Dedifferentiated amniotic fluid mesenchymal stem cell (primary cell): Measurements from ENCODE around the gene ITPK1.
A peak's percentile ranks its signal among the peaks of the same experiment; 100 is the strongest.

Experiments used
- DNase-seq: peaks from one replicate; pipeline ENCODE4 v3.0.0-alpha.2; 2016; ENCODE audit errors: extremely low spot score

Gene ITPK1

DNA sequence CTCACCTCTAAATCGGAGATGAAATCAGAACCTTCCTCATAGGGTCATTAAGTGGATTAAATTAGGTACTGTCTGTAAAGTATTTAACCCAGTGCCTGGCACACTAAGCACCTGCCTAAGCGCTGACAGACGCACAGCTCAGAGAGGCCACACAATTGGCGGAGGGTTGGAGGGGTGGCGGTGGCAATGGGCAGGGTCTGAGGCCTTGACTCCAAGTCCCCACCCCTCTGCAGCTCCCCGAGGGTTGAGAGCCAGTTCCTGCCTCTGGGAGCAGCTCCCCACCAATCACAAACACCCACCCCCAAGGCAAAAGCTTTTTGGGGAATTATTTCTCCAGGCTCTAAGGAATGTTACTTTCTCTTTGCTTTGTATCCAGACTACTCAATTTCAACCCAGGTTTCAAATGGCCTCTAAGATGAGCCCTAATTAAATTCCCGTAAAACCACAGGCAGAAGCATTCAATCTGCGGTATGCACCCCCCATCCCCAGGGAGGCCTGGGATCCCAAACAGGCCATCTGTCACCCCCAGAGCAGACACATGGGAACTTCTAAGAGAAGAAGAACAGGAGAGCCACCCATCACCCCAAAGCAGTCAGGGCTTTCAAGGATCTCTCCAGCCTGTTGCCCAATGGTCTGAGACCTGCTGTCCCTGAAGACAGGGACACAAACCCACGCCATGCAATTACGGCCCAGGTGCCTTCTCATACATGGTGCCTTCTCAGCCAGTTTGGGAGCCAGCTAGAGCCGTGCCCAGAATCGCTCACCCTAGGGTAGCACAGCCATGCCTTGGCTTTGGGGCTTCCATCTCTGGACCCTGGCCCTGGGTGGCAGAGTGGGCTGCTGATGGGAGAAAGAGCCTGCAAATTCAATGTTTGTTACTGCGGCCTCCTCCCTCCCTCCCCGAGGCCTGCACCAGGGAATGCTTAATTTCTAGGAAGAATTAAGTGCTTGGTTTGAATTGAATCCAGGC is 126.7 kb downstream of the ITPK1 start:
- no peak for DNase-seq

GRCh38 chr14:92987713-92988510 is 127.8 kb downstream of the ITPK1 start:
- DNase-seq = no peak

DNA sequence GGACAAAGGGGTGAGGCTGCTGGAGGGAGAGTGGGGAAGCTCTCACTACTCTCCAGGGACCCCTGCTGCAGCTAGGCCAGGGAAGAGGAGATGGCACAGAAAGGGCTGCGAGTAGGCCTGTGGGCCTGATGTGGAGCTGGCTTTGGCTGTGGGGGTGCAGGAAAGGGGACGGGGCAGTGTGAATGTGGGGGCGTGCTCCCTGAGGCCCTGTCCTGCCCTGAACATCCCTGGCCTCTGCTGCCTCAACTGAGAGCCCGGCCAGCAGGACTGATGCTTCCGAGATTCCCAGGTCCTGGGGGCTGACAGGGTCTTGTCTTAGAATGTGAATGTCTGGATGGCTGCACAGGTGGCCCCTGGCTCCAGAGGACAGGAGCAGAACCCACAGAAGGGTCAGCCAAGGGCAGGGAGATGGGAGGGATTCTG is 128.6 kb downstream of the ITPK1 start:
- no peak for DNase-seq

- peak; percentile 26 for DNase-seq
These were observed 129.2 kb downstream of the ITPK1 start for GRCh38 chr14:92986254-92987147.

DNA sequence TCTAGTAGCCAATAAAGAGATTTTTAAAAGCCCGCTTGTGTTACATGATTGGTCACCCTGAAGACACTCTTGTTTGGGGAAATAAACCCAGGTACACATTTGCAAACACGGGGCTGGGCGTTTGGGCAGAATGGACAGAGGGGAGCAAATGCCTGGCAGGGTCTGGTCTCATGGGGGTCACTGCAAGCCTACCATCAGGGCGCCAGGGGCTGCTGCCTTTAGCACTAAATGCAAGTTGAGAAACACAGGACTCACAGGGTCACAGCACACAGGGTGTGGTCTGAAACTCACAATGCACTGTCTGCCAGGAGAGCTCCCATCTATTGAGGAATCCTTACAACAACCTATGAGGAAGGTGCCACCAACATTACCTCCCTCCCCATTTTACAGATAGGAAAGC is 130.2 kb downstream of the ITPK1 start:
- DNase-seq = no peak

GRCh38 chr14:92984896-92985295 is 130.8 kb downstream of the ITPK1 start:
- DNase-seq = no peak

GRCh38 chr14:92984082-92984788 is 131.5 kb downstream of the ITPK1 start:
- DNase-seq = no peak

- no peak for DNase-seq
These were observed 132.8 kb downstream of the ITPK1 start for GRCh38 chr14:92982956-92983355.

- DNase-seq = no peak
These were observed 134.0 kb downstream of the ITPK1 start for GRCh38 chr14:92981726-92982125.

DNA sequence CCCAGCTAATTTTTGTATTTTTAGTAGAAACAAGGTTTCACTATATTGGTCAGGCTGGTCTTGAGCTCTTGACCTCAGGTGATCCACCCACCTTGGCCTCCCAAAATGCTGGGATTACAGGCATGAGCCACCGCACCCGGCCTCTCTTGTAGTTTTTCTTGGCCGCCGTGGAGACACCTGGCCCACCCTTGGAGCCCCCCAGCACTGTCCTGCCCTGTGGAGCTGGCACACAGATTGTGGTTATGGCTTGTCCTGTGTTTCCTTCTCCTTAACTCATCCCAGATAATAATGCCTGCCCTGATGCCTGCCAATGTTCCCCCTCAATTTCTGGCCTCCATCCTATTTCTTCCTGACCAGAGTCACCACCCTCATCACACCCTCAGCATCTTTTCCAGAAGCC is 134.9 kb downstream of the ITPK1 start:
- DNase-seq = no peak

DNA sequence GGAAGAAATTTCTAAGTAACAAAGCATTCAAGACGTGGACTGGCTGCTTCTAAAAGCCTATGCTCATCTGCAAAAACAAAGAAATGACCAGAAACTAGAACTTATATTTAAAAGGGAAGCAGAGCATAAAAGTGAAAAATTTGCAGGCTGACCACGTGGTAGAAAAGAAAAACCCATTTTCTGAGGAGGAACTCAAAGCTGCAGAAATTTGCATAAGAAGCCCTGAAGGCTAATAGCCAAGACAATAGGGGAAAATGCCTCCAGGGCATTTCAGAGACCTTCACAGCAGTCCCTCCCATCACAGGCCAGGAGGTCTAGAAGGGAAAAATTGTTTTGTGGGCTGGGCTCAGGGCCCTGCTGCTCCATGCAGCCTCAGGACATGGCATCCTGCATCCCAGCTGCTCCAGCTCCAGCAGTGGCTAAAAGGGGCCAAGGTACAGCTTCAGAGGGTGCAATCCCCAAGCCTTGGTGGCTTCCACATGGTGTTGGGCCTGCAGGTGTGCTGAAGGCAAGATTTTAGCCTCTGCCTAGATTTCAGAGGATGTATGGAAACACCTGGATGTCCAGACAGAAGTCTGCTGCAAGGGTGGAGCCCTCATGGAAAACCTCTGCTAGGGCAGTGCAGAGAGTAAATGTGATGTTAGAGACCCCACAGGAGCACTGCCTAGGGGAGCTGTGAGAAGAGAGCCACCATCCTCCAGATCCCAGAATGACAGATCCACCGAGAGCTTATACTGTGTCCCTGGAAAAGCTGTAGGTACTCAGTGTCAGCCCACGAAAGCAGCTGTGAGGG is 137.3 kb downstream of the ITPK1 start:
- DNase-seq = no peak

GRCh38 chr14:92976268-92976667 is 139.5 kb downstream of the ITPK1 start:
- DNase-seq = no peak

GRCh38 chr14:92974541-92975345 is 141.0 kb downstream of the ITPK1 start:
- no peak for DNase-seq

DNA sequence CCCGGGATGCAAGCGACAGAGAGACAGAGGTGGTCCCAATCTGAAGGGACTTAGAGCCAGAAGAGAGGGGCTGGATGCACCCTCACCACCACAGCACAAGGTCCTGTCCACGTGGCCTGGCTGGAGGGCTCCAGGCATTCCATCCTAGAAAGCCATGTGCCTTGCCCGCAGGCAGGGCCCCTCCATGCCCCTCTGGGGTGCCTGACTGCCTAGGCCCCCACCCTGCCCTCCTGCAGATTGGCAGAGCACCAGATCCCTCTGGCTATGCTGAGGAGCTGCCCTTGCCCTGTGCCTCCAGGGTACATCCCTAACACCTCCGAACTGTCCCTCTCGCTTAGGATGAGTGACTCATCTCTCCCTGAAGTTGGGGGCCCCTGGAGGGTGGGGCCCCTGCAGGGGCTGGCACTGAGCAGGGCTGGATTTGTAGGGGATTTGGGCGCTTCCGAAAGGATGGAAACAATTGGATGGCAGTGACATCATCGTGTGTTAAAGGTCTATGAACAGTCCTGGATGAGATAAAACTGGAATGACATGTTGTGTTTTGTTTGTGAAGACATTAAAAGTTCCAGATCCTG is 141.8 kb downstream of the ITPK1 start:
- DNase-seq = no peak

GRCh38 chr14:92973261-92973797 is 142.4 kb downstream of the ITPK1 start:
- peak; percentile 35 for DNase-seq

DNA sequence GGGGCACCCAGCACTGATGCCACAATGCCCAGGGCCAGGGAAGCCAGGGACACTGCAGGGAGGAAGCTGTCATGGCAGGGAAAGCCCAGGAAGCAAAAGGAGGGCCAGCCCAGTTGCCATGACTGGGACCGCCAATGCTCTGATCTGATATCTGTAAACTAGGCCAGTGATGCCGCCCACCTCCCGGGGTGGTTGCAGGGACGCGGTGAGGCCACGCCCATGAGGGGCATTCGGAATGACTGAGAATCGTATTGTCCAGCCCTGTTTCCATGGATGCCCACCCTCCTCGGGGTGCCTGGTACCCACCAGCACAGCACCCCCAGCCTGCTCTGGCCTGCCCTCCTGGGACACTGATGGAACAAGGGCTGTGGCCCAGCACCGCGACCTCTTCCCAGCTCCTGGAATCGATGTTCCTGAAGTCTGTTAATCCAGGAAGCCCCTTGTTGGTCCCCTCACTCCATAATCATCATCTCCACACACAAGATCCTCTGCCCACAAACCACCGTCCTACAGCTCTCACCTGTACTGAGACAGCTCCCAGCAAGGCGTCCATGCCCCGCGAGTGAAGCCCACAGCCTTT is 144.0 kb downstream of the ITPK1 start:
- no peak for DNase-seq

DNA sequence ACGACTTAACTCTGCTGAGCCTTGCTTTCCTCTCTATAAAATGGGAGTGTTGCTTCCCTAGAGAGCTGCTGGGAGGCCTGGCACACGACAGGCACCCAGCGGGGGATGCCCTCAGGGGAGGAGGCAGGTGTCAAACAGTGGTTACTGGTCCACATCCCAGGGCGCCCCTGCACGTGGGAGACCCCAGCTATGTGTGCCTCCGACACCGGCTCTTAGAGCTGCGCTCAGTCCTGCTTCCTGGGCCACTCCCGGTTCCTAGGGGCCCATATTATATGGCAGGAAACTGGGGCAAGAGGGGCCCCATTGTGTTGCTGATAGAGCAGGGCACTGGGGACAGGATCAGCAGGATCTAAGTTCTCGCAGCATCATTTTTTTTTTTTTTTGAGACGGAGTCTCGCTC is 145.5 kb downstream of the ITPK1 start:
- DNase-seq = no peak

DNA sequence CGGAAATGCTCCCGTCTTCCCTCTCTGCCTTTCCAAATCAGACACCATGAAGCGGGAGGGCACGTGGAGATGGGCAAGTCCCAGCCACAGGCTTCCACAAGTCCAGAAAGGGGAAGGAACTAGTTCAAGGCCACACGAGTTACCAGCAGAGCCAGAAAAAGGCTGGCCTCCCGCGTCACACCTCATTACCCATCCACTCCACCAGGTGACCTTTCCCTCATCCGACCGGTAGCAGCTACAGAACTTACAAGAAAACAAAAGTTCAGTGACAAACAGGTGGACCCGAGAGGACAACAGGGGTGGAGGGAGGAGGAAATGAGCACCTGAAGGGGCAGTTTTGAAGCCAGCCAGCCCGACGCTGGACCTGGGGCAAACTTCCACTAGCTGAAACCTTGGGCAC is 145.9 kb downstream of the ITPK1 start:
- no peak for DNase-seq
